Activated CD4-positive, alpha-beta T cell treated with anti-CD3 and anti-CD28 coated beads for 1 hour (primary cell): ENCODE data around the gene STAT1.
"Not testable (repeated sequence)": the region's sequence is repeated elsewhere in the genome, so short reads cannot be mapped to it uniquely, and the experiment has no call there.

ENCODE experiments used
- DNase-seq: peaks from one replicate; pipeline ENCODE4 v3.0.0-alpha.2; 2020

The STAT1 gene

DNA sequence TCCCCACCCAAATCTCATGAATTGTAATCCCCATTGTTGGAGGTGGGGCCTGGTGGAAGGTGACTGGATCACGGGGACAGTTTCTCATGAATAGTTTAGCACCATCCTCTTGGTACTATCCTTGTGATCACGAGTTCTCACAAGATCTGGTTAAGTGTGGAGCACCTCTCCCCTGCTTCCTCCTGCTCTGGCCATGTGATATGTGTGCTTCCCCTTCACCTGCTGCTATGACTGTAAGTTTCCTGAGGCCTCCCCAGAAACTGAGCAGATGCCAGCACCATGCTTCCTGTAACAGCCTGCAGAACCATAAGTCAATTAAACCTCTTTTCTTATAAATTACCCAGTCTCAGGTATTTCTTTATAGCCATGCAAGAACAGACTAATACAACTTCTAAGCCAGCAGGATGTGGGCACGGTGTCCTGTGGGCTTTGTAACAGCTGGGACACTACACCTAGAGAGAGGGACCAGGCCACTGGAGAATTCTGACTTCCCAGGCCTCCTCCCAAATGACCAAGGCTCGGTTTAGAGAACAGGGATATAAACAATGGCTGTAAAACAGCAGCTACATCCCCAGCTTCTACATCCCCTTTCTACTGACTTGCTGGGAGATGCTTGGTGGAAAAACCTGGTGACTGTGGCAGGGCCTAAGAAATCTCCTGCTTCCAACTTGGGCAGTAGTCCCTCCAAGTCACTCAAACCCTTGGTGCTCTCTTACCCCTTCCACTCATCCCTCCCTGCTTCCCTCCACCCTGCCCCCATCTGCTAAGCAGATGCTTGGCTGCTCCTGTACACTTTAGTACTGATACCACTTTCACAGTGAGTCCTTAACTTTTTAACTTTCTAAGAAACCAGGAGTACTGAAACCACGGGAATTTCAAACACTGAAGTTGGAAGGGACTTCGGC, 10.3 kb downstream of the STAT1 start:
- no peak for DNase-seq

DNA sequence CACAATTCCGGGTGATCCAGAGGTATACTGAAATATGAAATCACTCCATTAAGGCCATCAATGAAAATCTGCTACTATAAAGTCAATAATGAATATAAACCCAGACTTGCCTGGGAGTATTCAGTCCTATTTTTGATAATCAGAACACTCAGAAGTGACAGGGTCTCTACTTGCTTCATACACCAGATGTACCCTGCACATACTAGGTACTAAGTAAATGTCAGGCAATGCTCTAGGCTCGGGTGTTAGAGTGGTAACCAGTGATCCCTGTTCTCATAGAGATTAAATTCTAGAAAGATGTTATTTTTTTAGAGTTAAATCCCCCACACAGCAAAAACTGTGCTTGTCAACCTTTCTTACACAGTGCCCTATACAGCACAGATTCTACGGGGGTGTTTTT, 12.3 kb downstream of the STAT1 start:
- DNase-seq: no peak

DNA sequence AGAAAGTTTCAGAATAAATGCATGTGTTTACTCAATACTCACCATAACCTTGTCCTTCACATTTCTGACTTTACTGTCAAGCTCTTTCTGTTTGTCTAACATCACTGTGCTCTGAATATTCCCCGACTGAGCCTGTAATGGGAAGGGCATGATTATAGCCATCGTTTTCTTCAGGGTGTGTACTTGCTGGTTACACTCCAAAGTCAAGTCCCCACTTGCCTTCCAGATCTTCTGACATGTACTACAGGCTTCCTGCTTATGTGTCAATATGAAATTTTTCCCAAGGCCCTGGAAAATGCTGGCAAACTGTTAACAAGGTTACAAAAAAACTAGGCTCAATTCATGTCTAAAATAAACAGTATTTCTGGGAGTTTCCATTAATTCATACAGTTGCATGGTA, 12.9 kb downstream of the STAT1 start:
- no peak for DNase-seq

DNA sequence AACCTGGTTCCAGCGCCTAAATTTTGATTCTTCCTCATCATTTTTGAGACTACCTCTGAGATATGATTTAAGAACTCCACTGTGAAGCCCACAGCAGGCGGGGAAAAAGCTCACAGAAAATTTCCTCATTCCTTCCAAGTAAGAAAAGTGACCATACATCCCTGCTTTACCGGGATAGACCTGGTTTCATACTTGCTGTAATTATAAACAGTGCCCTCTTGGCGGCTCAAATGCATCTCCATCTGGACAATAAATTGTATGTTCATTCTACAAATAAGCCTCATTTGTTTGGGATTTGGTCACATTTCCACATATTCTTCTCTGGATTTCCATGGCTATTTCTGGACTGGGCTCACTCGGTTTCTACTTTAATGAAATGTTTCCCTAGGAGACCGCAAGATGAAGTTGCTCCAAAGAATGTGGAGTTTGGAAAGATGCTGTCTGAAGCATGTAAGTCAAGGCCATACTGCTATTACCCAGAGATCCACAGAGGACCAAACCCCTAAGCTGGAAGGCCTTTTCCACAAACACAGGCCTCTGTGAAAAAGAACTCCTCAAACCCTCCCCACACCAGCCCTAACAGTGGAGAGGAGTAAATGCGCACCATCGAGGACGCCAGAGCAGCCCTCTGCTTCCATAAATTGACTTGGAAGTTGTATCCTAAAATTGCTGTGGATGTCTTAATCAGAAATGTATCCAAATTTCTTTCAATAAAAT, 13.9 kb downstream of the STAT1 start:
- DNase-seq: no peak

DNA sequence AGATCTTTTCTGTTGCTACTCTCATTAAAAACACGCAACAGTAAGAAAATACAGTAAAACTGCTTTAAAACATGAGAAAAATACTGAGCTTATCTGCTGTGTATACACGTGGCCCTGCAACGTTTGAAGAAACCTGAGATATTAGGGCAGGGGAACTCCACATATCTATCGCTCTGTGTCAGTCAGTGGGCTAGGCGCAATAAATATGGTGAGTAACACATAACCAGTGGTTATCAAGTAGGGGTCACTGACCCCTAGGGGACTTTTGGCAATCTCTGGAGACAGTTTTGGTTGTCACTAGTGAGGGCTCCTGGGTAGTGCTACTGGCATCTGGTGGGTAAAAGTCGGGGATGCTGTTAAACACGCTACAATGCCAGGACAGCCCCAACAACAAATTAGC, 14.9 kb downstream of the STAT1 start:
- no peak for DNase-seq

DNA sequence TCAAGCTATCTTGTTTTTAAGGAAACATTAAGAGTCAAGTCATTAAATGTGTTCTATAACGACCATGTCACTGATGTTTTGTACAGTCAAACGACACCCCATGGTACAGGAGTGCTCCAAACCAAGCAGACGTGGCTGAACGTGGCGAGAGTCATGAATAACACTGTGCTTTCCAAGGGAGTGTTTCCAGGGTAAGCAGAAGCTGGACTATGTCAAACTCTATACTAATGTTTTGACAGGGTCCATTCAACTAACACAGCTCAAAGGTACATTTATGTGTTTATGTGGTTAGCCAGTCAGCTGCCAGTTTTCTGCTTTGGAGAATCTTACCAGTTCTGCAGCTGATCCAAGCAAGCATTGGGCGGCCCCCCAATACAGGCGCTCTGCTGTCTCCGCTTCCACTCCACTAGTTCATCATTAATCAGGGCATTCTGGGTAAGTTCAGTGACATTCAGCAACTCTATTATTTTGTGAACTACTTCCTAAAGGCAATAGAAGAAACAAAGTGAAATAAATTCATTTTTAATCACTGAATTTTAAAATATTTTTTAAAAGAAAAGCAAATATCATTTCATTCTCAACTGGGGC, 16.4 kb downstream of the STAT1 start:
- no peak for DNase-seq

DNA sequence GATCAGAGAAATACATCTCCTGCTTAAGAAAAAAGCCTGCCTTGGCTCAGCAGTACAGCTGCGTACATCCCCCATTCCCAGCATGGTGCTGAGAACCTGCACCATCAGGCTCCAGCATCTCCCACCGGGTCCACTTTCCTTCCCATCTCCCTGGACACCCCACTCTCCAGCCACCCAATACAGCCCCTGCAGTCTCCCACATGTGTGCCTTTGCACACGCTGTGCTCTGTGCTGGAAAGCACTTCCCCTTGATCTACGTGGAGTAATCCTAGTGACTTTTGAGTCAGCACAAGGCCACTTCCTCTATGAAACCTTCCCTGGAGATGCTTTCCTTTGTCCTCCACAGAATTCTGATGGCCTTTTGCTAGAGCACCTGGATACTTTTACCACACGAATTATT, 17.0 kb downstream of the STAT1 start:
- DNase-seq: no peak

DNA sequence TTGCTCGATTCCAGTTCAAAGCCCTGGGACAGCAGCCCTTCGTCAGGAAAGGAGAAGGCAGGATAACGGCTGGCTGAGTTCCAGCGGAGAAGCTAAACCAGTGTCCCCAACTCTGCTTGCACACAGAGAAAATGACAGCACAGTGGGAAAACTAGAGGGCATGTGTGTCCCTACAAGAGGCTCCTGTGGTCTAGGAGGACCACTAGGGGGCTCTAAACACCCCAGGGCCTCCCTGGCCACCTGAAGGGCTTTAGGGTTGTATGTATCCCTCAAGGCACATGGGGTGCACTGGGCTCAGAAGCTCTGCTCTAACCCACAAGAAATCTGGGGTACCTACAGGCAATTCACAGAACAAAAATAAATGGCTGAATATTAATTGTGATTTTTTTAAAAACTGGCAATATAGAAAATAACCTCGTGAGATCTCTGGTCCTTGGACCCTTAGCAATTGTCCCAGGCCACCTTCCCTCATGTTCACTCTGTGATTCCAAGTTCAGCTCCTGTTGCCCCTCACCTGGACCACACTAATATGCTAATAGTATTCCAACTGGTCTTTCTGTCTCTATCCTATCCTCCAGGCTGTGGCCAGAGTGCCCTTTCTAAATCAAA, 17.5 kb downstream of the STAT1 start:
- no peak for DNase-seq

DNA sequence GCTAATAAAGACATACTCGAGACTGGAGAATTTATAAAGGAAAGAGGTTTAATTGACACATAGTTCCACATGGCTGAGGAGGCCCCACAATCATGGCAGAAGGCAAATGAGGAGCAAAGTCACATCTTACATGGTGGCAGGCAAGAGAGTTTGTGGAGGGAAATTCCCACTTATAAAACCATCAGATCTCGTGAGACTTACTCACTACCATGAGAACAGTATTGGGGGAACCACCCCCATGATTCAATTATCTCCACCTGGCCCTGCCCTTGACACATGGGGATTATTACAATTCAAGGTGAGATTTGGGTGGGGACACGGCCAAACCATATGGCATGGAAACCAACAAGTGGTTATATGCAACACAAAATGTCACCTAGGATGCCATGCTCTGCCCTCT, 18.7 kb downstream of the STAT1 start:
- not testable (repeated sequence) for DNase-seq

DNA sequence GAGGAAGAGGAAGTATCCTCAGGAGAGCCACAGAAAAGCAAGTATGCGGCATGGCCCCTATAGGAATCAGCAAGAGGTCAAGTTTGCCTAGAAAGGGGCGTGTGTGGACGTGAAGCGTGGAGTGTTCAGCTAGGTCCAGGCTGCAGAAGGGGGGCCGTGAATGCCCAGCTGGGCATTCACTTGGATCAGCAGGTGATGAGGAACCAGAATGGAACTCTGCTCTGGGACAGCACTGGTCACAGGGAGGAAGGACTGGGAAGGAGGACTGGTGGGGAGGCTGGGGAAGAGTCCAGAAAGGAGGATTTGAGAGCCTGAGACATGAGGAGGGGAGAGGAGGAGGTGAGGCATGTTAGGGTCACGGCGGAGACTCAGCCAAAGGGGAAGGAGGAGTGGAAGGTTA, 19.8 kb downstream of the STAT1 start:
- no peak for DNase-seq

DNA sequence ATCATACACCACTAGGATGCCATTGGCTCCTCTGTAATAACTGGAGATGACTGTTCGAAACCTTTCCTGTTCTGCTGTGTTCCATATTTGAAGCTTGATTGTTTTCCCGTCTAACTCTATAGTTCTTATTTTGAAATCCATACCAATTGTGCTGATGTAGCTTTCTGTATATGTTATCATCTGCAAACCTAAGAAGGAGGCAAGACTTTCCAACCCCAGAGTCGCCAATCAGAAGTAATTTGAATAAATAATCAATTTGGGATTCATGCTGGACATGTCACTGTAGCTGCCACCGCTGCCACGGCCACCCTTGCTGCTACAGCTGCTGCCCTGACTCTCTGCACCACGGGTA, 20.7 kb downstream of the STAT1 start:
- DNase-seq: no peak

DNA sequence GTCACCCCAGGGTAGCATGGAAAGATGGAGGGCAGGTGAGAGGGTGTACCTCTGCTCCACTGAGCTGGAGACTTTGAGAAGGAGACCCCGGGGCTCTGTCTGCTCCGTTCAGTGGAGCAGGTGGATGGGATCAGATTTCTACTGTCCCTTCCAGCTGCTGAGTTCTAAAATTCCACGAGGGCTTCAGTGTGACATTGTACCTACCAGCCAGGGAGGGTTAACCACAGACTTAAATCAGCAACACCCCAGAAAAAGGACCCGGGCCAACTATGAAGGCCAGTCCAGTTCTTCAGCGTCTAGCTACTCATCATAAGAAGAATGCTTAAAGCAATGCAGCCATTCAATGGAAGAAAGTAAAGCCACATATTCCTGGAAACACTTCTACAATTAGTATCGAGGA, 23.8 kb downstream of the STAT1 start:
- DNase-seq: no peak

DNA sequence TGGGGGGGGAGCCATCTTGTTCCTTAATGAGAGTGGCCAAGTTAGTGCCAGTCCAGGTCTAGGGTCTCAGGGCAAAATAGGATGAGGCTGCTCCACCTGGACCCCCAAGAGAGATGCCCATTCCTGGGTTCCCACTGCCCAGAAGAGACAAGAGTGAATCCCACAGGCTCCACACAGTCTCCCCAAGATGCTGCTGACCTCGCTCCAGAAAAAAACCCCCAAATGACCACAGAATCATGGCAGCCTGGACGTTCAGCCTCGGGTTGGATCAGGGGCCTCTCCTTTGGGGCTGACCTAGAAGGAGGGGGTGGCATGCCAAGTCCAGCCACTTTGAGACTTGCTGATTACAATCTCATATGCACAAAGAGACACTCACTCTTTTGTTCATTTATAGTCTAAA, 25.1 kb downstream of the STAT1 start:
- DNase-seq: no peak

DNA sequence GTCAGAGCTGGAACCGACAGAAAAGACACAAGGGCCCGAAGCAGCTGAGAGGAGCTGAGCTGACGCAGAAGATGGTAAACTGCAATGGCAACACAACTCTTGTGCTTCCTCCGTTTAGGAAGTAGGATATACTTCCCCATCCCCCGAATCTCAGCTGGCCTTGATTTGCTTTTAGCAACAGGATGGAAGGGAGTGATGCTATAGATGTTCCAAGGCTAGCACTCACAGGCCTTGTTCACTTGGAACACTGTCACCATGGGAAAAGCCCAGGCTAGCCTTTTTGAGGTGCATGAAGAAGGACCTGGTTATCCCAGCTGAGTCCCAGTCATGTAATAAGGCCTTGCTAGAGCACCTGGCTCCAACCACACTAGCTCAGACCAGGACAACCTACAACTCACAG, 26.0 kb downstream of the STAT1 start:
- DNase-seq: no peak

DNA sequence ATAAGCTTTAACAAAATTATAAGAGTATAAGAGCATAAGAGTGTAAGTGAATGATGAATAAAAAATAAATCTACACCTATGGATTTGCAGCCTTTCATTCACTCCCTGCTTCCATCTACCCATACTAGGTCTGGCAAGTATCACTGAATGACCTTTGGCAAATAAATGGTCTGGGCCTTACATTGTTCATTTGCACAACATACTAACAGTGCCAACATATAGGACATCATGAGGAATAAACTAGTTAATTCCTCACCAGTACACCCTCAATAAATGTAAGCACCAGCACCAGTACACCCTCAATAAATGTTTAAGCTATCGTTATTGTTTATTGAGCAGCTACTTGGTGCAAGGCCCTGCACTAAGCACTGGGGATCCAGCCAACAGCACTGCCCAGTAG, 26.9 kb downstream of the STAT1 start:
- no peak for DNase-seq

DNA sequence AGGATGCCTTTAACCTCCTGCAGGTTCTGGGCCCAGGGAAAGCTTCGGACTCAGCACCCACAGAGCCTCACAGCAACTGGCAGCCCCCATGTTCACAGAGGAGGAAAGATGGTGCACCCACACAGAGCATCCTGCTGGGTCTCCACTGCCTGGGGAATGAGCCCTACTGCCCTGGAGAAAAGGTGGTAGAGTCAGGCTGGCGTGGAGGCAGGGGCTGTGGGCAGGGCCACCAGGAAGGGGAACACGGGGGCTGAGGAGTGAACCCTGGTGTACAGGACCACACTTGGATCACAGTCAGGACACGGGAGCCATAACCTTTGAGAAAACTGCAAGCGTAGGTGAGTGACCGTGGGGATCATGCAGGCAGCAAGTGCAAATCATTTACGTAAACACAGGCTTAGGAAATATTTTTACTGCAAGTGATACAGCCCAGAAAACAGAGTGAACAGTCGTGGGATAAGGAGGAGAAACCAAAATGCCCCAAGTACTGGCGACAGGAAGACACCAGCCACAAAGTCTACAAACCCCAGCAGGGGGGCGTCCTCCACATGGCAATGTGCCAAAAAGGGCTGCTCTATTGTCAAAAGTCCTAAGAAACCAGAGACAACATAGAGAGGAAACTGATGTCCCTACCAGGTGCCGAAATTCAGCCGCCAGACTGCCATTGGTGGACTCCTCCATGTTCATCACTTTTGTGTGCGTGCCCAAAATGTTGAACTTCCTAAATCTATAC, 27.6 kb downstream of the STAT1 start:
- DNase-seq: no peak

DNA sequence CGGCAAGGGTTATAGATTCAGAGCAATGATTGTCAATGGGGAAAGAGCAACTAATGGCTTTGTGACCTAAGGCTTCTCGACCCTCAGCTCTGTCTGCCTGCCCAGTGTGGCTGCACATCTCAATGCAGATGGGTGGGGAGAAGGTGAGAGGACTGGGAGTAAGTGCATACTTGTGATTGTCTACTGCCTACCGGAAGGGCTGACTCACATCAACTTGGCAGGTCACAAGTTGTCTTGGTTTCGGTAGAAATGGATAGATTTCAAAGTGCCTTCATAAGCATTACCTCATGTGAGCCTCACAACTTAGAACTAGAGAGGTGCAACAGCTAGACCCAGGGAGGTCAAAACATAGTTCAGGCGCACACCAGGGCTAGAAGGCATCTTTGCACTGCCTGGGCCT, 29.4 kb downstream of the STAT1 start:
- DNase-seq: no peak

DNA sequence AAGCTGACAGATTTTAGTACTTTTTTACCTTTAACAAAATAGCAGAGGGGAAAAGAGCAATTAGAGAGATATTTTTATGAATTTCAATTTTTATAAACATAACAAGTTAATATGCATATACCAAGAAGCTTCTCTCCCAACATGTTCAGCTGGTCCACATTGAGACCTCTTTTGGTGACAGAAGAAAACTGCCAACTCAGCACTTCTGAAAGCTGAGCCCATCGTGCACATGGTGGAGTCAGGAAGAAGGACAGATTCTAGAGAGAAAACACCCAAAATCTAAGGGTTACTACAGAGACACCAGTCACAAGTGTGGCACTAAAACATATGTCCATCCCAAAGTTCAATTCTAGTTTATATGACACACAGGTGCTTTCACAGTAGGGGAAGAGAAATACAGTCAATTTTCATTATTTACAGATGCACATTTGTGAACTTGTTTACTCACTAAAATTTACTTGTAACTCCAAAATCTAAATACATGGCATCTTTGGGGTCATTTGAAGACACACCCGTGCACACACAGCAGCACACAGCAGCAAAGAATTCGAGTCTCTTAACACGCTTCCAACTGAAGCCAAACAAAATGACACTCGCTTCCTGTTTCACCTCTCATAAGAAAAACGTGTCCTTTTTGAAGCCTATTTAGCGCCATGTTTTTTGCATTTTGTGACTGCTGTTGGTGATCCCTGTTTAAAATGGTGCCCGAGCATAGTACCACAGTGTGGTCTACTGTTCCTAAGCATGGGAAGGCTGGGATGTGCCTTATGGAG, 31.5 kb downstream of the STAT1 start:
- DNase-seq: no peak

DNA sequence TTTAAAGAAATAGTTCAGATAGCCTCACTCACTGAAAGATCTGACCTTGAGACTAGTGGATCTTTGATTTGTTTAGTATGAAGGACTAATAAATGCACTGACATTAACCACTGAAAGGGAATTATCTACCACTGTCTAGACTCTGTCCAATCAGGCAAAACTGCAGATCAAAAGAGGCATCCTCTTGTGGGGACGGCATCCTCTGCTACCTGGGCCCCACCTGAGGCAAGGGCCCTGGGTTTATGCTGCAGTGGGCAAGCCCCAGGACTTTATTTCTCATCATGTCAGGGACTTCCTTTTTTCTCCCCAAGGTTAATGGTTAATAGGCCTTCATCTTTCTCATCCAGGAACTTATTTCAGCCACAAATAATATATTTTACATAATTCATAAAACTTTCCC, 32.2 kb downstream of the STAT1 start:
- no peak for DNase-seq

DNA sequence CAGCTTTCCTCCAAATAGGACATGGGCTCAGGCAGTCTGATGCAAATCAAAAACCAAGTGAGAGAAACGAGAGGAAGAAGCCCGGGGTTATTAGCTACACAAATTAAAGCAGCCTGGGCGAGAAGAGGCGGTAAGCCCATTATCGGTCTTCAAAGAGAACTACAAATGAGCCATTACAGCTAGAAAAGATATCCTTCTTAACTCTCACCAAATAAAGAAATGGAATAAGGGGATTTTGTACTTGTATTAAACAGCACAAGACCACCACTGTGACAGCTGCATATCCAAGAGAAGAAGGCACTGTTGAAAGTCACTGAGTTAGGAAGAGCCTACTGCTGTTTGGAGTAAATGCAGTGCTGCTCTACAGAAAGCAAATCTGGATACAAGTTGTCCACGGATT, 32.6 kb downstream of the STAT1 start:
- DNase-seq: no peak

DNA sequence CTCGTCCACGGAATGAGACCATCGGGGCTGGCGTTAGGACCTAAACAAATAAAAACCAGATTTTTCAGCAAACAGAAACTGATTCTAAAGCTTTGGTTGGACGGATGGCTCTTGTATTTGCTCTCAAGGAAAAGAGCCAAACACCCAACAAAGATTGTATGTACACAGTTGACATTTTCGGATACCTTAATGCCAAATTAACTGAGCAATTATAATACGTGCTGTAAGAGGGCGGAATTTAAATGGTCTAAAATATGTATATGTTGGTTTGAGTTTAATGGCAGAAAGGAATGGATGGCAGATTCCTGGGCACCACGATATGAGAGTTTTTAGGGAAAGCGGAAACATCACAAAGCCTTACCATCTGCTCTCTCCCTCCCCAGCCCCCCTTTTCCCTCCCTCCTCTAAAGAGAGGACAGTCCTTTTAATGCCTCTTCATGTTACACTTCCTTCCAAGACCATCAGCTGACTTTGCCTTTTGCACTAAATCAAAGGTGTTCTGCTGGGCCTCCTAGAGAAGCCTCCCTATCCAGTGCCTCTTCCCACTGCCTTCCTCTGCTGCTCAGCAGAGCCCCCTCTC, 33.3 kb downstream of the STAT1 start:
- DNase-seq: no peak
